Measurements from ENCODE around the gene MUC5AC.

- no peak for TF ChIP-seq CTCF (IDR thresholded peaks at IDR 0.05; ENCODE audit: low read depth, low read length, missing input control)
- TF ChIP-seq MAX (IDR thresholded peaks at IDR 0.05), result no peak
- TF ChIP-seq NR2F2 (IDR thresholded peaks at IDR 0.05), result no peak
Observed at GRCh38 chr11:1118755-1119603, 38.8 kb upstream of the MUC5AC start.
